ENCODE measurements around the gene CCT8L2.
"Not testable (repeated sequence)": the region's sequence is repeated elsewhere in the genome, so short reads cannot be mapped to it uniquely, and the experiment has no call there.

- TF ChIP-seq PBX3 (IDR thresholded peaks at IDR 0.05); MYC (IDR thresholded peaks at IDR 0.05; ENCODE audit: borderline replicate concordance, low read length); CTCF (IDR thresholded peaks at IDR 0.05); BHLHE40 (IDR thresholded peaks at IDR 0.05; ENCODE audit: low read depth, low read length): not testable (repeated sequence)
Measured at GRCh38 chr22:16625018-16625417, 32.4 kb upstream of the CCT8L2 start.
